GM12891 (cell line): ENCODE data around the gene C1orf94.

Experiments
- POLR2A ChIP-seq: IDR thresholded peaks from 2 replicates; pipeline ENCODE4 v1.6.1; 2011; ENCODE audit warnings: low read depth, low read length, control low read depth
- POLR2AphosphoS5 ChIP-seq: IDR thresholded peaks from 2 replicates; pipeline ENCODE4 v1.6.1; 2011; ENCODE audit warnings: low read depth, low read length, control low read depth
- POU2F2 ChIP-seq: IDR thresholded peaks from 2 replicates; pipeline ENCODE4 v1.6.1; 2011; ENCODE audit warnings: low read depth, mild to moderate bottlenecking, control low read depth, low read length, moderate library complexity
- SPI1 ChIP-seq: IDR thresholded peaks from 2 replicates; pipeline ENCODE4 v1.6.1; 2011; ENCODE audit warnings: low read depth, low read length, control low read depth
- TAF1 ChIP-seq: IDR thresholded peaks from 2 replicates; pipeline ENCODE4 v1.6.1; 2011; ENCODE audit warnings: low read depth, low read length, control low read depth

DNA sequence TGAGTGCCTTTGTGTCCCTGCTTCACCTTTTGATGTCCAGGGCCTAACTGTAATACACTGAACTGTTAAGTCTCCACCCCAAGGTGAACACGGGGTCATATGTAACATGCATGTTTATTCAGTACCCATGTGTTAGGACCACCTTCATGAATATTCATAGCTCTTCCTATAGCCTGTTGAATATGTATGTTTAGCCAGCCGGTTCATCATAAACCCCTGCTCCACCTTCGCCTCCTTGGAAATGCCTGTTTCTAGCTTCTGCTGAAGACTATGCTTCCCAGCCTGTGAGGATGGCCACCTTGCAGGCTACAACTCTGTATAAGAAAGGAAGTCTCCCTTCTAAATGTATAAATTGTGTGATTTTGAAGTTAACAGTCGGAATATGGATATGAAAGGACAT, 69.3 kb downstream of the C1orf94 start:
- TF ChIP-seq POLR2A: no peak
- no peak for TF ChIP-seq TAF1
- no peak for TF ChIP-seq POLR2AphosphoS5
- no peak for TF ChIP-seq POU2F2
- no peak for TF ChIP-seq SPI1
